Midbrain (tissue), 1 donor: ENCODE results near the gene SLC39A11.
"Not testable (repeated sequence)": the region's sequence is repeated elsewhere in the genome, so short reads cannot be mapped to it uniquely, and the experiment has no call there.

ENCODE experiments used
- DNase-seq: peaks from one replicate; lab custom pipeline; 2025; lab: John Stamatoyannopoulos, UW

SLC39A11 gene

DNA sequence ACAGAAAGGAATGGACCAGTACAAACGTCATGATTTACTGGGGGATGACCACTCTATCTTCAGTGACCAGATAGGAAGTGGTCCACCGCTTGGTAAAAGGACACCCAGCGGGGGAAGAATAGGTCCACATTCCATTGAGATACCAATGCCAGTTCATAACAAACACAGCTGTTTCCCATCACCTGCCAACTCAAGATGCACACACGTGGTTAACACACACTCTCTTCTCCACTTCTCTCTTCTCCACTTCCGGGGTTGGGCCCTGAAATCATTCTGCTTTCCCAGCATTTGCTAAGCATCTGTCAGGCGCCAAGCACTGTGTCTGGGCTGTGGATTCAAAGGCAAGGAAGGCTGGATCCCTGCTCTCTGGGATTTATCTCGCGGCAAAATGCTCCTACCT lies 175.5 kb downstream of the SLC39A11 start:
- no peak for DNase-seq

DNA sequence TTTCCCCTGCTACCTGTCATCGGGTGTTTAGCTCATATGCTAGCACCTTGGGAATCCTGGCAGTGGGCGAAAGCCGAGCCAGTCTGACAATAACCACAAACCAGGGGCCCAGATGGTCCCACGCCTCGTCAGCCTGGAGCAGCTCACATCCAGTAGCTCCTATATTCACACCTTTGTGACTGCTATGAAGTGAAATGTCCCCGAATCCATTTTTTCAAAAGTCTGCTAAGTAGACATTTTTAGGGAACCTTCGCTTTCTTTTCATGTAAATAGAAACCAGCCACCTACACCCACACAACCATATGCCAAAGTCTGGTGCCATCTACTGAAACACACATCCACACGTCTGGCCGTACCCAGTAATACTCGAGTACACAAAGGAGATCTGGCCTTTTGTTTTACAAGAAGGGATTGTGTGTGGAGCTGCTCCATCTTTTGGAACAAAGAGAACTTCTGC lies 176.8 kb downstream of the SLC39A11 start:
- DNase-seq: peak; percentile 27

DNA sequence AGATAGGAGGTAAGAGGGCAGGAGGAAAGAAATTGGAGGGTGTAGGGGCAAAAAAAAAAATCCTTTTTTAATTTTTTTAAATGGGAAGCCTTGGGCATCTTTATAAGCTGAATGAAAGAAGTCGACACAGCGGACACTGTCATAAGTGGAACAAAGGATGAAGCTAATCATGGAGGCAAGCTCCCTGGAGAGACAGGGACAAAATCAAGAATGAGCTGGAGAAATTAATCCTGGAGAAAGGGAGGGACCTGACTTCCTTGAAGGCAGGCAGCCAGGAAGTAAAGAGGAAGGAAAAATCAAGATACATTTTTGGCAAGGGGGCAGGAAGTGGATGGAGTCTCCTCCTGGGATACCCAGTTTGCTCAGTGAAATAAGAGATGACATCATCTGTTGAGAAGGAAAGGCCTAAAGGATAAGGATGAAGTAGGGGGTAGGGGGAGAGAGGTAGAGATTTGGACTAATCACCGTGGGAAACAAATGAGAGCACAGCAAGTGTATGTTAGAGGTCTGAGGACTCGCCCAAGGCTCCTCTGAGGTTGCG lies 179.3 kb downstream of the SLC39A11 start:
- no peak for DNase-seq

DNA sequence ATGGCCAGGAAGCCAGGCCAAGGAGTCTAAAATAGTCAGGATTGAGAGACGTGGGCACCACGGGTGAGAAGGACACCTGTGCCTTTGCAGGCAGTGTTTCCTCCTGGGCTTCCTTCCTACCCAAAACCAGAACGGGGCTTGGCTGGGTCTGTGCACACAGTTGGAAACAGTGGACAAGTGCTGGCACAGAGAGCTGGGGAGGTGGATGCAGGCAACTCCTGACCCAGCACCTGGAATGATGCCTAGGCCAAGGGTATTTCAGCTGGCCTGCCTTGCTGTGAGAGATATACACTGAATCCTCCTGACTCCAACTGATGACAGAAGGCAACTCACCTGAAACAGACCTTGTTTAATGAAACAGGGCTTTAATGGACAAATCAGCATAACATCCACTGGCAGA lies 186.2 kb downstream of the SLC39A11 start:
- no peak for DNase-seq

DNA sequence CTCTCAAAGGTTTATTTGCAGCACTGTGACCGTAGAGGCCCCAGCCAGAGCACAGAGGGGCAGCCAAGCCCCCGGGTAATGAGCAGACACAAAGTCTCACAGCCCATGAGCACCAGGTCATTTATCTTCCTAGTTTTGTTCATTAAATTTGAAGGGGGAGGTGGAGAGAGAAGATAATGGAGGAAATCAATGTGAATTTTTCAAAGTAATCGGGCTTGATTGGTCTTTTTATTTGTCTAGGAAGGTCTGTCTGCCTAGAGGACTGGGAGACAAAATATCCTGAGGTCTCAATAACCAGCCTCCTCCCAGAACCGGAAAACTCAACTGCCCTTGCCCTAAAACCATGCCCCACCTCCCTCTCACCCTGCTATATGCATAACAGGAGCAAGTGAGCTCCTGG lies 189.0 kb downstream of the SLC39A11 start:
- no peak for DNase-seq

DNA sequence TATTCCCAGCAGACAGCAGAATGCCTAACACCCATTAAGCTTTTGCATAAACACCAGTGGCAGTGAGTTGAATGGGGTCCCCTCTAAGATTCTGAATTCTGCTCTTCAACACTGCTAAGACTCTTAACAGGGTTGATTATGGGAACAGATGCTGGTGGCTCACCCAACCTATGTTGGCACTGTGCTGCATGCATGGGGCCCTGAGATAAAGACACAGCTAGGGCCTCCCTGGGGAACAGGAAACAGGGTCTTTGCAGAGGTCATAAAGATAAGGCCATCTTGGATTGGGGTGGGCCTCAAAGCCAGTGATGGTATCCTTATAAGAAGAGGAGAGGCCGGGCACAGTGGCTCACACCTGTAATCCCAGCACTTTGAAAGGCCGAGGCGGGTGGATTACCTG lies 190.8 kb downstream of the SLC39A11 start:
- no peak for DNase-seq

DNA sequence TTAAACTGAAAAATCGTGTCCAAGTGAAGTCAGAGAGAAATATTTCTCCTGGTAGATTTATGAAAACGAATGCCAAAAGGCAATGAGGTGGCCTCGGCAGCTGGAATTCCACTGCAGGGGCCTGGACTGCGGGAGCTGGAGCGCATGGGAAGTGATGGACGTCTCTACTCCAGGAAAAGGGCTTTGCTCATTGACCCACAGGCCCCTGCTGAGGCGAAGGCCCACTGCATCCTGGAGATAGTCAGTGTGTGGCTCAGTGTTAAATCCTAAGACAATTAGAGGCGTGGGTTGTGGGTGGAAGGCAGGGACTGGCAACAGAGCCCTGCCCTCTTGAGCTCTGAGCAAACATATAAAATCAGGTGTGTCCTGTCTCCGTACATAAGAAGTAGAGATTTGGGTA lies 191.4 kb downstream of the SLC39A11 start:
- no peak for DNase-seq

DNA sequence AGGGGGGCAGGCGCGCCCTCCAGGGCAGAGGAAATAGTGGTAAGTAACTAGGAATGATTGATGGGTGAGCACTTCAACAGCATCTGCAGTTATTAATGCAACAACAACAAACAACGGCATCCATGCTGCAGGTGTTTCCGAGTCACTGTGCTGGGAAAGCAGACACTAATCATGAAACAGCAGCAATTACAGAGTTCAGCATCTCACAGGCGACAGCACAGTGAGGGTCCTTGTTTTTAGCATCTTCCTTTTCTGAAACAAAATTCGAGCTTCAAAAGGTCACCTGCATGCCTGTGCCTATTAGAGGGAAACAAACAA lies 191.9 kb downstream of the SLC39A11 start:
- no peak for DNase-seq

DNA sequence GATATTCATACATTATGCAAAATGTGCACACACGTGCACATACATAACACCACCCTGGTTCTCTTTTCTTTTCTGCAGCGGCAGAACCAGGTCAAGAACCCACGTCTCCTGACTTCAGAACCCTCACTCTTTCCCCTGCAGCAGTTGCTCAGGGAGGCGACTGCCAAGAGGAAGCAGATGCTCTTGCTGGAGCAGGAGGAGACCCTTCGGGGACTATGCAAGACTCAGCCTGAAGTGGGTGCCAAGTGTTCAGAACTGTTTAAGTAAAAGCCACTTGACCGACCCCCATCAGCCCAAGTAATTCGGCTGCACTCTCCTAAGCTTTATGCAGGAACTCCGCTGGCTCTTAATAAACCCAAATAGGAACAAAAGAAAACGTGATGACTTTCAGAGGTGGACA lies 193.8 kb downstream of the SLC39A11 start:
- DNase-seq: no peak

DNA sequence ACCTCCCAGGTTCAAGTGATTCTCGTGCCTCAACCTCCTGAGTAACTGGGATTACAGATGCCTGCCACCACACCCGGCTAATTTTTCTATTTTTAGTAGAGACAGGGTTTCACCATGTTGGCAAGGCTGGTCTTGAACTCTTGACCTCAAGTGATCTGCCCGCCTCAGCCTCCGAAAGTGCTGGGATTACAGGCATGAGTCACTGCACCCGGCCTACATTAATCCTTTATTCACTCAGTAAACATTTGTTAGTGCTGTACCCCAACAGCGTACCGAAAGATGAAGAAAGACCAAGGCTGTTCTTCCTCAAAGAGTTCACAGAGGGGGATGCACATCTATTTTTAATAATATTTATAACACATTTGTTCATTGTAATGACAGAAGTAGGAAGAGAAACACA lies 196.2 kb downstream of the SLC39A11 start:
- DNase-seq: not testable (repeated sequence)

DNA sequence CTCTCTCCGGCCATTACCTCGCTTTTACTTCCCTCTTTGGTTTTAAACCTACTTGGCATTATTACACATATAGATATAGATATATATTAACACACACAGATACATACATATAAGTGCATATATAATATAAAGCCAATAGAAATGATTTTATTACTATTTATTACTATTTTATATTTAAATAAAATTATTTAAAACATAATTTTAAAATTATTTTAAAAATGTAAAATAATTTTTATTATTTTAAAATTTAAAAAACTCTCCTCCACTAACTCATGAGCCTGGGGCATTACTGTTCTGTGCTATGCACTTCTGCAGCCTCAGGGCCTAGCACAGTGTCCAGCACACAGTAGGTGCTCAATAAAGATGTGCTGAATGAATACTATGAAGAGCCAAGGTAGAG lies 200.9 kb downstream of the SLC39A11 start:
- DNase-seq: no peak

DNA sequence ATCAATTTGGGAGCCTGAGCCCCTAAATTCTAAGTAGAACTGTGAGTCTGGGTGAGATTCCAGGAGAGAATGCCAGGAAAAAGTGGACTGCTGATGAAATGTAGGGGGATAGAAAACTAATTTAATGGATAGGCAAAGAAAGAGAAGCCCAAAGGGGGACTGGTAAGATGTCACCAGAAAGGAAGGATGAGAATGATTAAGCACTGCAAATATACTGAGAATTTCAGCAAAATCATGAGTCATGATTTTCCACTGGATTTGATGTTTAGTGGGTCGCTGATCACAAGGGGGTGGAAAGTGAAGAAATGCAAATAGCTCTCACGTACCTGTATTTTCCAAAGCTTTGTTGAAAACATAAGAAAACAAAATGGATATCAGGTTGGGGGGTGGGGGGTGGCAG lies 201.8 kb downstream of the SLC39A11 start:
- DNase-seq: no peak

DNA sequence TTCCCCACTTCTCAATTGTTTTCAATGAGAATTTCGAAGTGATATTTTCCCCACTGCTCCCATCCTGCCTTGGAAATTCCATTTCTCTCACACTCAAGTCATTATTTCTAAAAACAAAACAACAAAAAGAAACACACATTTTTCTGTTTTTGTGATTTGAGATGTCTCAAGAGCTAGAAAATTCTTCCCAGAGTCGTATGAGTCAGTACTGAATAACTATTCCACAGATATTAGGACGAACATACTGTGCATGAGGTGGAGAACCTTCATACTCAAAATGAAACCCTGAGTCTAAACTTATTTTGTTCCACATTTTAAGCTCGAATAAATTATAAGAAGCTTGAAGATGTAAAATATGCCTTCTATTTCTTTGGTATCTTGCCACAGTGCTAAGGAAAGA lies 204.6 kb downstream of the SLC39A11 start:
- no peak for DNase-seq

DNA sequence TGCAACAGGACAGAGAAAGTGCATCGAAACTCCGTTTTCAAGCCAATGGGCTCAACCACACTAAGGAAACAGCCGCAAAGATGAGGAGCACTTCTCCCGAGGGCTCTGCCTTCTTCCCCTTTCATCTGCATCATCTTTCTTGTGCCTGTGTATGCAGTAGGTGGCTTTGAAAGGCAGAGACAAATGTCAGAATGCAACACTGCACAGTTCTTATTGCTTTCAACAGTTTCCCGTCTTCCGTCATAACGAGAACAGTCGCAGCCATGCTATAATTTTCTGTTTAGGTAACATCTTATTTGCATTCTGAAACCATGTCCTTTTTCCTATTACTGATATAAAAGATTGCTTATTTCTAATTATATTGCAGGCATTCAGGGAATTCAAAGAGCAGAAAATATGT lies 205.2 kb downstream of the SLC39A11 start:
- DNase-seq: no peak

DNA sequence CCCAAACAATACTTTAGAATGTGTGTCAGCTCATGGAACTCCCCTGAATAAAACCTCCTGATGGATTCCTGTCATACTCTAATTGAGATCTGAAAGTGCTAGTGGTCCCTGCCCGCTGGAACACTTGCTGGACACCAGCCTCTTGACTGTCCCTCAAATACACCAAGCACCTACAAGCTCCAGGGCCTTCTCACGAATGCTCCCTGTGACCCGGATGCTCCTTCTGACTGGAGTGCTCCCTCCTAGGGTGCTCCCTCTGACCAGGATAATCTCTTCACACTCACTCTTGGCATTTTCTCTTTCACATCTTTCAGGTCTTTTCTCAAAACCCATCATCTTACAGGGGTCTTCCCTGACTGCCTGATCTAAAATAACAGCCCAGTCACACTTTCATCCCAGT lies 205.9 kb downstream of the SLC39A11 start:
- DNase-seq: no peak

DNA sequence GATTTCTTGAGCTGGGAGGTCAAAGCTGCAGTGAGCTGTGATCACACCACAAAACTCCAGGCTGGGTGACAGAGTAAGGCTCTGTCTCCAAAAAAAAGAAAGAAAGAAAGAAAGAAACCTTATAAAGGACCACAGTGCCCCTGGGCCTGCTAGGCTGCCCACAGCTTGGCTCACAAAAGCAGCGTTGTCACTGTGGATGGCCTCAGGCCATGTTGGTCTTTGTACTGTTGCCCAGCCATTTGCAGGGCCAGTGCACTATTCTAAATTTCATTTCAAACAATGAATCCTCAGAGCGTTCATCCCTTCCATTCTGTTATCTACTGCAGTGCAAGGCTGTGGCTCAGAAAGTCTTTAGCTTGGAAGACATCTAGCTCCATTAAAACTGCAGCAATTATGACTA lies 208.4 kb downstream of the SLC39A11 start:
- DNase-seq: peak; percentile 89

DNA sequence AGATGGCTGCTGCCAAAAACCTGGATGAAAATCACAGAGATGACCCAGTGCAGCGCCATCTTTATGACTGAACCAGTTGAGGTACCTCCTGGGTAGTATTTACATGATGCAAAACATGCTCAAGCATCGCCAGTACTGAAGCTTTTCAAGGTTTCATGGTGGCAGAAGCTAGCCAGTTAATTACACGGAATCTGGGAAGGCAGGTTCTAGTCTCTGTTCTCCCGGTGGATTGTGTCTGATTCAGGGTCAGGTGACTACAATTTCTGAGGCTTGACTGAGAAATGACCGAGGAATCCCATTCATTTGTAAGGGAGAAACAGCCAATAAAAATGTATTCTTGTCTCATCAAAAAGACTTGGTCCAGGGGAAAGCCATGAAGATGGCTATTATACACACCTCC lies 209.1 kb downstream of the SLC39A11 start:
- no peak for DNase-seq

DNA sequence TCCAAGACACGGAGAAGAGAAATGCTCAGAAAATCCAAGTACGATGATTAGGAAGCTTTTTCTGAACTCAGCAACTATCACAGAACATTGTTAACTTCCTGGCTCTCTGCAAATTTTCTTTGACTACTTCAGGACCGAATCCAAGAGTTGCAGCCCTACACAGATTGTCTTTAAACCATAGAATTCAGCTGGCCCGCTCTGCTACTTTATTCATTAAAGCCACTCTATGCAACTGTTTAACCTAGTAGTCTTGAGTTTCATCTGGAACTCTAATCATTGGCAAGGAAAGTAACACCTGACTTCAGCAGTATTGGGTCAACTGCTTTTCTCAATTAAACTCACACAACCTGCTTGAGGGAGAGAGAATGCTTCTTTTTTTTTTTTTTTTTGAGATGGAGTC lies 210.1 kb downstream of the SLC39A11 start:
- DNase-seq: no peak

DNA sequence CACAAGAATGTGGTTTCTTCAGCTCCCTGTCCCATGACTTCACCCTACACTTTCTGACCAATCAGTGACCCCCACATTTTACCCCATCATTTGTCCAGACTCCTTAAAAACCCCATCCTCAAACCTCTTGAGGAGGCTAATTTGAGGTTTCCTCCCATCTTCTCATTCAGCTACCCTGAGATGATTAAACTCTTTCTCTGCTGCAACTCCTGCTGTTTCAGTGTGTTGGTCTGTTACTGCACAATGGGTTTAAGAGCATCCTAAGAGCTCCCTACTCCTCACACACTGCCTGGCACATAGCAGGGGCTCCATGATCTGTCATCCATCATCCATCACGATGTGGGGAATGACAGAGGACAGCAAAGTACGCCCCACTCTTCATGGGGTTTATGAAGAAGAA lies 212.6 kb downstream of the SLC39A11 start:
- DNase-seq: no peak

DNA sequence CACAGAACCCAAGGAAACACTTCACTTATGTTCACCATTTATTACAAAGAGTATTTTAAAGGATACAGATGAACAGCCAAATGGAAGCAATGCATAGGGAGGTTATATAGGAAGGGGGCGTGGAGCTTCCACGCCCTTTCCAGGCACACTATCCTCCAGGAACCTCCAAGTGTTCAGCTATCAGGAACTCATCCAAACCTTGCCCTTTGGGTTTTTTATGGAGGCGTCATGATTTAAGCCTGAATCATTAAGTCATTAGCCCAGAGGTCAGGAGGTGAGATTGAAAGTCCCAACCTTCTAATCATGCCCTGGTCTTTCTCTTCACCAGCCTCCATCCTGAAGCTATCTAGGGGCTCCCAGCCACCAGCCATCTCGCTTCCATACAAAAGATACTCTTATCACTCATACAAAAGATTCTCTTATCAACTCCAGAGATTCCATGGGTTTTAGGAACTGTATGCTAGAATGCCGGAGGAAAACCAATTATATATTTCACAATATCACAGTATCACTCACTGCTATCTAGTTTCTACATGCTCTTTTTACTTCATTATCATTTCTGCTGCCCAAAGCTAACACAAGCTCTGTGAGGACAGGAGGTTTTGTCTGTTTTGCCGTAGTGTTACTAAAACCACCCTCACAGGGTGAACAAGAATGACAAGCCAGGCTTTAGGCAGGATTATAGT lies 213.4 kb downstream of the SLC39A11 start:
- DNase-seq: no peak

DNA sequence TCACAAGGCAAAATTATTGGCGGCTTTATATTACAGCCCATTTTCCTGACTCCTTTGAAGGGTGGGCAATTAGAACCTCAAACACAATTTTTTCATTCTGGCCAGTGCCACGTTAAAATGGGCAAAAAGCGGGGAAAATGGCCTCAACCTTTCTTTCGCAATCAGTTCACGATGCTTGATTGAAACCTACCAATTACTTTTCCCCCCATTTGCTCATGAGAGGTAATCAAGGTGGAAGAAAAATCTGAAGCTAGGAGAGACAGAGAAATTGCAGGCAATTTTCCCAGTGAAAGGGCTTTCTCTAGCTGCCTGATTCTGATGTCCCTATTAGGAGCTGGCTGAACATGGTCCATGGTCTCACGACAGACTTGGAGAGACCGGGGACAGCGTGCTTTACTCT lies 215.1 kb downstream of the SLC39A11 start:
- DNase-seq: no peak

DNA sequence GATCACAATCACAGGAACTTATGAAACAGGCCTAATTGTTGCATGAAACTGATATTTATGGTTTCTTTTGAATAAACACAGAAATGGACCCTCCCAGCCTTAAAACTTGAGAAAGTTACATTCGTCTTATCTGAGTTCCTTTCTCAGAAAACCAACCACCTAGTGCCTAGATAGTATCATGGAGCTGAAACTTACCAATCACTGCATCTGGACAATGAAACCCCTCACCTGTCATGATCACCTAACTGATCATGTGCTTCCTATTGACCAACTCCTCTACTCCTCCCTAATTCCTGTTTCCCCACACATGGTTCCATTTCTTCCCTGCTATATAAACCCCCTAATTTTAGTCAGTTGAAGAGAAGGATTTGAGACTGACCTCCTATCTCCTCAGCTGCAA lies 216.1 kb downstream of the SLC39A11 start:
- no peak for DNase-seq

DNA sequence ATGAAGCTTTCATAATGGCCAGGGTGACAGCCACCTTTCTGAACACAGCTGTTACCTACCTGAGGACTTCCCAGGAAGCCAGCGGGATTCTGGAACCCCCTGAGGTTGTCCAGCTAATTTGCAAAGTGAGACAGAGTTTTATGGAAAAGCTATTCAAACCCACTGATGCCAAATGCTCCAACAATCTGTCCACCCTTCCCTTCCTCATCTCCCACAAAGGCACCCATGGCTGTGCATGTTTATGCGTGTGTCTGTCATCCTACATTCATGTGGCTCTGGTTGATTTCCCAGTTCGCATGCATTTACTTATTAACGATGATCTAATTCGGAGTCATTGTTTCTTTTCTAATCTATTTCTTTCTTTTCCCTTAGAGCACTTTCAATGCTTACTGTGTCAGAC lies 217.1 kb downstream of the SLC39A11 start:
- DNase-seq: no peak

DNA sequence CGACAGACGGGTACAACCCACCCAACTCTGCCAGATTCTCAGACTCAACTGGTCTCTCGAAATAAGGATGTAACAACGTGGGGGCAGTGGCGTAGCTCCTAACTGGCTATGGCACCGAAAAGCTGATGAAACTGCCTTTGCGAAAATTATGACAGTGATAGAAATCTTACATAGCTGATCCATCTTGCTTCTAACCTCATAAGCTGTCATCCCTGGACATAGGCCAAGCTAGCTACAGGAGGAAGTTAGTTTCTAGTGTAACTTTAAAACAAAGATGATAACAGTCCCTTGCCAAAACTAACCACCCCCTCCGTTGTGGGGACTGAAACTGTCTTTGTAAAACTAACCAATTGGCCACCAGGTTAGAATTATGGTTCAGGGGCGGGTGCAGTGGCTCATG lies 220.1 kb downstream of the SLC39A11 start:
- DNase-seq: no peak
